ENCODE measurements around the gene HLX.

DNA sequence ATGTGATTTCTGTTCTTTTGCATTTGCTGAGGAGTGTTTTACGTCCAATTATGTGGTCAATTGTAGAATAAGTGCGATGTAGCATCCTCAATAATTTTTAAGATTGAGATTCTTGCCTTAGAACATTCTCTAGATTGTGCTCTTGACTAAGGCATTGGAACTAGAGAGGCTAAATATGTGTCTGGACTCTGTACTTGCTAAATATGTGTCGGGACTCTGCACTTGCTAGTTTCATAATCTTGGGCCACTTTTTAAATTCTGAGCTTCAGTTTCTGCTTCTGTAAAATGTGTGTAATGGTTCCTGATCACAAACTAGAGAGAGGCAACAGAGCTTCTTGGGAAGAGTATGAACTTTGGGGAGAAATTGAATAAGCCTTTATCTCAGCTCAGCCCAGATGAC is 21.6 kb downstream of the HLX start:
- TF ChIP-seq, protein P1, sequence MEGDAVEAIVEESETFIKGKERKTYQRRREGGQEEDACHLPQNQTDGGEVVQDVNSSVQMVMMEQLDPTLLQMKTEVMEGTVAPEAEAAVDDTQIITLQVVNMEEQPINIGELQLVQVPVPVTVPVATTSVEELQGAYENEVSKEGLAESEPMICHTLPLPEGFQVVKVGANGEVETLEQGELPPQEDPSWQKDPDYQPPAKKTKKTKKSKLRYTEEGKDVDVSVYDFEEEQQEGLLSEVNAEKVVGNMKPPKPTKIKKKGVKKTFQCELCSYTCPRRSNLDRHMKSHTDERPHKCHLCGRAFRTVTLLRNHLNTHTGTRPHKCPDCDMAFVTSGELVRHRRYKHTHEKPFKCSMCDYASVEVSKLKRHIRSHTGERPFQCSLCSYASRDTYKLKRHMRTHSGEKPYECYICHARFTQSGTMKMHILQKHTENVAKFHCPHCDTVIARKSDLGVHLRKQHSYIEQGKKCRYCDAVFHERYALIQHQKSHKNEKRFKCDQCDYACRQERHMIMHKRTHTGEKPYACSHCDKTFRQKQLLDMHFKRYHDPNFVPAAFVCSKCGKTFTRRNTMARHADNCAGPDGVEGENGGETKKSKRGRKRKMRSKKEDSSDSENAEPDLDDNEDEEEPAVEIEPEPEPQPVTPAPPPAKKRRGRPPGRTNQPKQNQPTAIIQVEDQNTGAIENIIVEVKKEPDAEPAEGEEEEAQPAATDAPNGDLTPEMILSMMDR (IDR thresholded peaks at IDR 0.05; ENCODE audit: low read depth, low read length), result no peak
- TF ChIP-seq MYC (IDR thresholded peaks at IDR 0.05; ENCODE audit: low read depth, low read length), result no peak
- no peak for TF ChIP-seq POLR2A (IDR thresholded peaks at IDR 0.05; ENCODE audit: extremely low read depth, insufficient read length)
- TF ChIP-seq, protein P2, sequence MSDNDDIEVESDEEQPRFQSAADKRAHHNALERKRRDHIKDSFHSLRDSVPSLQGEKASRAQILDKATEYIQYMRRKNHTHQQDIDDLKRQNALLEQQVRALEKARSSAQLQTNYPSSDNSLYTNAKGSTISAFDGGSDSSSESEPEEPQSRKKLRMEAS (IDR thresholded peaks at IDR 0.05; ENCODE audit: low read depth, low read length), result no peak

All from NB4 (cell line).